GM19372 (cell line): ENCODE results near the gene ARHGAP5.
A peak's percentile ranks its signal among the peaks of the same experiment; 100 is the strongest.

Source experiments
- ATAC-seq: cut with Tn5 transposase; IDR thresholded peaks from one replicate; pipeline ENCODE4 v1.9.1; 2021; ENCODE audit warnings: mild to moderate bottlenecking, low read depth, moderate library complexity; ENCODE audit not compliant: unreplicated experiment

The ARHGAP5 gene, protein sequence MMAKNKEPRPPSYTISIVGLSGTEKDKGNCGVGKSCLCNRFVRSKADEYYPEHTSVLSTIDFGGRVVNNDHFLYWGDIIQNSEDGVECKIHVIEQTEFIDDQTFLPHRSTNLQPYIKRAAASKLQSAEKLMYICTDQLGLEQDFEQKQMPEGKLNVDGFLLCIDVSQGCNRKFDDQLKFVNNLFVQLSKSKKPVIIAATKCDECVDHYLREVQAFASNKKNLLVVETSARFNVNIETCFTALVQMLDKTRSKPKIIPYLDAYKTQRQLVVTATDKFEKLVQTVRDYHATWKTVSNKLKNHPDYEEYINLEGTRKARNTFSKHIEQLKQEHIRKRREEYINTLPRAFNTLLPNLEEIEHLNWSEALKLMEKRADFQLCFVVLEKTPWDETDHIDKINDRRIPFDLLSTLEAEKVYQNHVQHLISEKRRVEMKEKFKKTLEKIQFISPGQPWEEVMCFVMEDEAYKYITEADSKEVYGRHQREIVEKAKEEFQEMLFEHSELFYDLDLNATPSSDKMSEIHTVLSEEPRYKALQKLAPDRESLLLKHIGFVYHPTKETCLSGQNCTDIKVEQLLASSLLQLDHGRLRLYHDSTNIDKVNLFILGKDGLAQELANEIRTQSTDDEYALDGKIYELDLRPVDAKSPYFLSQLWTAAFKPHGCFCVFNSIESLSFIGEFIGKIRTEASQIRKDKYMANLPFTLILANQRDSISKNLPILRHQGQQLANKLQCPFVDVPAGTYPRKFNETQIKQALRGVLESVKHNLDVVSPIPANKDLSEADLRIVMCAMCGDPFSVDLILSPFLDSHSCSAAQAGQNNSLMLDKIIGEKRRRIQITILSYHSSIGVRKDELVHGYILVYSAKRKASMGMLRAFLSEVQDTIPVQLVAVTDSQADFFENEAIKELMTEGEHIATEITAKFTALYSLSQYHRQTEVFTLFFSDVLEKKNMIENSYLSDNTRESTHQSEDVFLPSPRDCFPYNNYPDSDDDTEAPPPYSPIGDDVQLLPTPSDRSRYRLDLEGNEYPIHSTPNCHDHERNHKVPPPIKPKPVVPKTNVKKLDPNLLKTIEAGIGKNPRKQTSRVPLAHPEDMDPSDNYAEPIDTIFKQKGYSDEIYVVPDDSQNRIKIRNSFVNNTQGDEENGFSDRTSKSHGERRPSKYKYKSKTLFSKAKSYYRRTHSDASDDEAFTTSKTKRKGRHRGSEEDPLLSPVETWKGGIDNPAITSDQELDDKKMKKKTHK (N-terminal part only)

DNA sequence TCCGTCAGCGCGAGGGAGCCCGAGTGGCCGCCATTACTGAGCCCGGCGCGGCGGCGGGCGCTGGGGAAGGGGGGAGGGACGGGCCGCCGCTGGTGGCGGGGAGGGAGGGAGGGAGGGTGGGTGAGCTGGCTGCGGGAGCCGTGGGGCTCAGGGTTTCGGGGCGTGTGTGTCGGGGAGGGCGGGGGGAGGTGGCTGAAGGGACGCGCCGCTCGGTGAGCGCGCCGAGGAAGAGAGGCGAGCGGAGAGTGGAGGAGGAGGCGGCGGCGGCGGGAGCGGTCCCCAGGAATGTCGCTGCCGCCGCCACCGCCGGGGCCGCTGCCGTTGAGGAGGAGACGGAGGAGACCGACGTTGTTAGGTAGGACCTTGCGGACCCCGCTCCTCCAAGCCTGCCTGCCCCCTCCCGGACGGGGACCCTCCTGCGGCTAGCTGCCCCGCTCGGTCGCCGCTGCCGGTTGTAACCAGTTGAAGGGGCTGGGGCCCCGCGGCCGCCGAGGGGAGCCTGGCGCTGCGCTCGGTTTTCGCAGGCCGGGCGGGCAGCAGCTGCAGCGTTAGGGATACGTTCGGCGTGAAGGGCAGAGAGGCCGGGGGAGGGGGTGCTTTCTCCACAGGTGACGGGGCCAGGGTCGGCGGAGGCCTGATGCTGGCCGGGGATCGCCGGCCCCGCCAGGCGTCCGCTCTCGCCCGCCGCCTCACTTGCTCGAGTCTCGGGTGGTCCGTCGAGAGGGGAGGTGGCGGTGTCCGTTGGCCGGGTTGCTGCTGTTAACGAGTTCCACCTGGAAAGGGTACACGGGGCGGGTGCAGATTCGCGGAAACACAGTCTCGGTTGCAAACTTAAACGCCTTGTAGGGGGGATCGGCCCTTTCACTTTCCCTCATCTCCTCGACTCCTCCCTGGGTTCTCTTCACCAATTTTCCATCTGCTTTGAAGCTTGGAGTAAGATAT is at the start of gene ARHGAP5:
Gene ARHGAP5, plus strand, starts transcription at position 224 of the 942 bp plus-strand sequence. CDS start 13,366 bp downstream, outside the sequence.
- ATAC-seq, result peak; percentile 42

DNA sequence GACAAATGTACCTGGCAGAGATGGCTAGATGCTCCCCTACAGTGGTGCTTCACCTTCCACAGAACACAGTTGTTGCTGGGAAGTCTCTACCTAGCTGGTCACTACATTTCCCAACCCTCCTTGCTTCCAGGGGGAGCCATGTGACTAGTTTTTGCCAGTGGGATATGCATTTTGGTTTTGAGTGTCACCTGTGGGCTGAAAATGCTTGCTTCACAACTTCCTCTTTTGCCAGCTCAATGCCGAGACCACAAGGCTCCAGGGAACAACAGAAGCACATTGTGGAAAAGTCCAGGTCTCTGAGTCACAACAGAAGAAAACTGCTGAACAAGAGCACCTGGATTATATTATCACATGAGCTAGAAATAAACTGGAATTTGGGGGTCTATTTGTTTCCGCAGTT is 48.5 kb upstream of the ARHGAP5 start:
- ATAC-seq, result no peak

DNA sequence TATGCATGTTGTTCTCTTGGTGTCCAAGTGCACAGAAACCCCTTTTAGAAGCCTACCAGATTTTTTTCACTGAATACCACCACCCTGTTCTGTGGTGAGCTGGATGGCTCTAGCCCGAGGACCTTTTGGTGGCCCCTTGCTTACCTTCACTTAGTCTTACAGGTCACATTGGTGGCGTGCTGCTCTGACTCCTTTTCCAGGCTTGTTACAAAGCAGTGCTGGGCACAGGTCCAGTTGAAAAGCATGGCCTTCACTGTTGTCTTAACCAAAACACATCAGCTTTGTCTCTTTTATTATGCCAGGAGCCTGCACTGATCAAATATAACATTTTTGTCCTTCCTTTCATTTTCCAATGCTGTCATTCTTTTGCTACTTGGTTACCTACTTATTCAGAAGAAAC is 43.6 kb upstream of the ARHGAP5 start:
- ATAC-seq, result no peak

DNA sequence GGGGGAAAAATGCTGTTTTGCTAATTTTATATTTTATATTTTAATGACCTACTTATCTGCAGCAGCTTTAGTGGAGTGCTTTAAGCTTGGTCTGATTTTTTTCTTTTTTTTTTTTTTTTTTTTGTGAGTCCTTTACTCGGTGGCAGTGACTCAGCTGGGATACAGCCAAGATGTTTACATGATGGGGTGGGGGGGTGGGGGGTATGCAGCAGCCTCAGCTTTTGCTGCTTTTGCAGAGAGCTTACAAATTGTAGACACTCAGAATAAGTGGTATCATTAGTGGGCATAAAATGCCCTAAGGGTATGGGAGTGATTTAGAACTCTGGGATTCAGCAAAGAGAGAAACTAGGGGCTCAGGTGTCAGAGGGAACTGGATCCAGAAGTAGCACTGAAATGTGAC is 38.2 kb upstream of the ARHGAP5 start:
- no peak for ATAC-seq

DNA sequence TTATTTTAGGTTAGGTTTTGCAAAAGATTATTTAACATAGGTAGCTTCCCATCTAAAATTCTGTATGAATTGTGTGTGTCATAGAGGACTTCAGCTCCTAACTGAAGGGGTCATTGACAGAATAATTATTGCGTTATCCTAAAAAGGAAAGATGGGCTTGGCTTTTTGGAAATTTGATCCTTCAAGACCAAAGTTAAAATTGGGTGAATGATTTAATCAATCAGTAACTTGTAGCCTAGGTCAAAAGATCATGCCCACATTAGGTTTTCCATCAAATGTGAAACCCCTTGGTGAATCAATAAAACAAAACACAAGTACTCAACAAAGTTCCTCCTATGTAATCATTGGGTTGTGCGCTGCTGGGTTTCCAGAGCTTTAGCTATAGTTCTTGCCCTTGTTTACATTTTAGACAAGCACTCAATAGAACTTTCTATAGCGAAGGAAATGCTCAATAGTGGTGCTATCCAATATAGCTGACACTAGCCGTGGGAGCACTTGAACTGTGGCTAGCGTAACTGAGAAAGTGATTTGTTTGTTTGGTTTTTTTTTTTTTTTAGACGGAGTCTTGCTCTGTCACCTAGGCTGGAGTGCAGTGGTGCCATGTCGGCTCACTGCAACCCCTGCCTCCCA is 37.6 kb upstream of the ARHGAP5 start:
- no peak for ATAC-seq

DNA sequence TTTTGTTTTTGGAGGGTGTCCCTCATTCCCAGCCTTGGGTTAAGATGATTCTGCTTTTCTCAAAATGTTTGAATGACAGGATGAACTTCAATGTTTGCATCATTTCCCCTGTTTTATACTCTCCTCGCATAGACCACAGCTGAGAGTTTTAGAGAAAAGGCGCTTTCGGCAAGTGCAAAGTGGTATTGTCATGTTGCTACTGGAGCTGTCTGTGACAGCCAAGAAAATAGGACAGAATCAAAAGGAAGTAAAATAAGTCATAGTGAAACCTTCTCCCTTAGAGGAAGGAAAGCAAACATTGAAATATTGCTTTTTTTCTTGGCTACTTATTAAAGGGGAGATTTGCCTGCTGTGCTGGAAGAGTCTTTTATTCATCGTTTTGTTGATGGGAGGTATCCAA is 33.5 kb upstream of the ARHGAP5 start:
- ATAC-seq, result no peak

DNA sequence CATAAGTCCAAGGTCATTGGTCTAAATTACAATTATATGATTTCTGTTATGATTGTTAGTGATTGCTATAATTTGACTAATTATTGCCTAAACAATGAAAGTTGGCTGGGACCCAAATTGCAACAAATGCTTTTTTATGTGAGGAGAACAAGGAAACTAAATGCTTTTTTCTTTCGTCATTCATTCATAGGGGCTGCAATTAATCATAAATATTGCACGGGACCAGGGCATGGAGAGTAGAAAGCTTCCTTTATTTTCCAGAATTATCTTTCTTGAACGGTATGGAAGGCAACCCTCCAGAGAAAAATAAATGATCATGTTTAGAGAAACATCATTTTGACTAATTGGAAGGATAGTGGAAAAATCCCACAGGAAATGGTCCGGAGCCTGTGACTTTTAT is 32.6 kb upstream of the ARHGAP5 start:
- ATAC-seq, result no peak

DNA sequence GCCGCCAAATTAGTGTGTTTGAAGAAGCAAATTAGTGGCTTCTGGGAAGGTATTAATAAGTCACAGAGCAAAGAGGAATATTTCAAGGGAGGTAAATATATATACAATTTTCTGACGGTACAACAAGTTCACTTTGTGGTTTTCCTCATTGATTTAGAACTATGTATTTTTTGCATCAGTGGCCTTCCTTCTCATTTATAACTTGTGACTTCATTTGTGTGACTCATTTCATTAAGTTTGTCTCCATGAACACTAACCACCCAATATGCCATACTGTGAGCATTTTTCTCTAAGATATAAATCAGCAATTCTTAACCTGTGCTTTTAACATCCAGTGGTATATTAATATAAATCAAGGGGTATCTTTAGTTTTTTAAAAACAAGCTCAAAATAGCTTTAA is 29.3 kb upstream of the ARHGAP5 start:
- no peak for ATAC-seq

DNA sequence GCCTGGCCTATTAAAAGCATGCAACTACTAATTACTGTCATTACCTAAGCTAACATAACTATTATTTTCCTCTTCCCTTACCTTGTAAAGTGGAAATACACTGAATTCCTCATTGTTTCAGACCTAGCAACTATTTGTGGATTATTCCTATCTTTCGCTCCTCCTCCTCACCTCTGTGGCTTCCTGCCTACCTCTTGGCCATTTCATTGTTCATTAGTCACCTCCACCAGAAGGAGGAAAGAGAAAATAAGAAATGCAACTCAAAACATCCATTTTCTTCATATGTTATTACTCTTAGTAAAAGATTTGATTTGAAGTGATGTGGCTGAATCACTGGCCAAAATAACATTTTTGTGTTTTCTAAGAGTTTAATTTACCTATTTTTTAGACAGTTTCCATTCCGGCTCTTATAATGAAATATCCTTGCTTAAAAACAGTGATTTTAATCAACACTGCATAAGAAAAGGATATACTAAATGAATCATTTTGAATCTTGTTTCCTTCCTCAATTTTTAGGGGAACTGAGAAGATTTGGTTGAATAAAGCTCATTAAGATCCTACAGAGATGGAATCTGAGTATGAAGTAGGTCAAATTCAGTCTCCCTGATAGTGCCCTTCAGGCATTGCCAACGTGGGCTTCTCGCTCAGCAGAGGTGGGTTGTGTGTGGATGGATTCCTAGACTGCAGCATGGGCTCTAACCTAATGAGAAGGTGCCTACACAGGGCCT is 27.6 kb upstream of the ARHGAP5 start:
- no peak for ATAC-seq

DNA sequence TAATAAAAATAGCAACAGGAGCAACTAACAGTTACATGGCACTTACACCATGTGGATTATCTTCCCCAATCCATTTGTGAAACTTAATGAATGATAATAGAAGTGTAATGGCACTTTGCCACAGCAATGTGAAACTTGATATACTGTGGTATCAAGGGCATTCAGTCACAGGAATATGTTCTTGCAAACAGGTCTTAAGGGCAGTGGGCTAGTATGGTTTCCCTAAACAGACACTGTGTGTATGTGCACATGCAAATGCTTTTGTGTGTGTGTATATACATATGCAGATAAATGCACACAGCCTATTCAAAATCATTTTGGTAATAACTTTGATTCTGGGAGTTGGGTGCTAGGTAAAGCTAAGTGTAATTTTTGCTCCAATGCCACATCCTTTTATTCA is 26.2 kb upstream of the ARHGAP5 start:
- ATAC-seq, result no peak

DNA sequence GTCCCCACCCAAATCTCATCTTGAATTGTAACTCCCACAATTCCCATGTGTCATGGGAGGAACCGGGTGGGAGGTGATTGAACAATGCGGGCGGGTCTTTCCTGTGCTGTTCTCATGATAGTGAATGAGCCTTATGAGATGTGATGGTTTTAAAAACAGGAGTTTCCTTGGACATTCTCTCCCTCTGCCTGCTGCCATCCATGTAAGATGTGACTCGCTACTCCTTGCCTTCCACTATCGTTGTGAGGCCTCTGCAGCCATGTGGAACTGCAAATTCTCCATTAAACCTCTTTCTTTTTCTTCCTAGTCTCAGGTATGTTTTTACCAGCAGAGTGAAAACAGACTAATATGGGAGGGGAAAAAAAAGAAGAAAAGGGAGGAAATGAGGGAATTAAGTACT is 22.6 kb upstream of the ARHGAP5 start:
- no peak for ATAC-seq

DNA sequence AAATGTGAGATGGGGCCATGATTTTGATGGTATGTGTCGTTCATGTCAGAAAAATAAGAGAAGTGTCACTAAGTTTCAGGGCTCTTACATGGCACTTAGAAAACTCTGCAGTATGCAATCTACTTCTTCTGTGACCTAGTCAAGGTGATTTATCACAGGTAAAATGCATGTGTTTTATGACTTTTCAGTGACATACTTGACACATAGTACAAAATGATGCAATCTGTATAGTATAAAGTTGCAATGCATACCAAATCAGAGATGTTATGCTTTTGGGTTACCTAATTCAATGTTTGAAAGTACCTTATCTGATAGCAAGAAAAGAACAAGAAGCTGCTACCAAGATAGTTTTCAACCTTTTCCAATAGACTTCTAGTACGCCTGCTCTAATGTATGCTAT is 21.9 kb upstream of the ARHGAP5 start:
- ATAC-seq, result no peak

DNA sequence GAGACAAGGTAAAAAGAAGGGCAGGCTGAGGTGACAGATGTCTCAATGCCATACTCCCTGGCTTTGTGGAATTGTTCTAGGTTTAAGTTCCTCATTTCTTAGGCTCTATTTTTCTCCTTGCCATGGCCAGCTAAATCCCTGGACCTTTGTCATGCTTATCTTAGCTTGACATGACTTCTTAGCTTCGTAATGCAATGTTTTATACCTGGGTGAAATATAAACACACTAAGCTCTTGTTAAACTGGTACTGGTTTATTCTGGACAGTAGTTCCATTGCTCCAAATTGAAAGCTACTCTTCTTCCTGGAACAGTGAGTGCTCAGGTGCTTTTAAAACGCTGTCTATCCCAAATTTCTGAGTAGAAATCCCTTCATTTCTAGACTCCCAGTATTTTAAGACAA is 17.4 kb upstream of the ARHGAP5 start:
- ATAC-seq, result no peak

DNA sequence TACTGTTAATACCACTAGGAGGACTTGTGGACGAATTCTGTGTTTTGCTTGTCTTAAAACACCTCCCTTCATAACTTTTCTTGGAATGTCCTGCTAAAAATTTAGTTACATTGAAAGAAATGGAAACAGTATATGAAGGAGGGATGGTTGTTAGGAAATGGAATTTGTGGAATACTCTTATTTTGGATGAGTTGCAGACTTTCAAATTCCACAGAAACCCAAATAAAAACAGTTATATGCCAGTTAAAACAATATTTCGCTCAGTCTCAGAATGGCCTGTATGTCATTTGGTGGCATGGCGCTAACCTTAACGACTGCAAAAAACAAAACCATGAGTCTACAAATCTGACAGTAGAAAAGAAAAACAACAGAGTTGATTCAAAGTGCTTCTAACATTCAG is 12.2 kb upstream of the ARHGAP5 start:
- ATAC-seq, result no peak

DNA sequence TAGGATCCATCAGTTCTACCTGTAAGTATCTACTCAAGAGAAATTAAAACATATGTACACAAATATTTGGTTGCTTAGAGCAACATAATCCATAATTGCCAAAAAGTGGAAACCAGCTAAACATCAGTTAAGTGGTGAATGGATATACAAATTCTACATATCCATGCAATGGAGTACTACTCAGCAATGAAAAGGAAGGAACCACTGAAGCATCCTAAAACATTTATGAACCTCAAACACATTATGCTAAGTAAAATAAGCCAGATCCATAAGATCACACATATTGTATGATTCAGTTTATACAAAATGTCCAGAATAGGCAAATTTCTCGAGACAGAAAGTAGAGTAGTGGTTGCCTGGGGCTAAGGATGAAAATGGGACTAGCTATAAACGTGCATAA is 8.4 kb upstream of the ARHGAP5 start:
- ATAC-seq, result no peak

DNA sequence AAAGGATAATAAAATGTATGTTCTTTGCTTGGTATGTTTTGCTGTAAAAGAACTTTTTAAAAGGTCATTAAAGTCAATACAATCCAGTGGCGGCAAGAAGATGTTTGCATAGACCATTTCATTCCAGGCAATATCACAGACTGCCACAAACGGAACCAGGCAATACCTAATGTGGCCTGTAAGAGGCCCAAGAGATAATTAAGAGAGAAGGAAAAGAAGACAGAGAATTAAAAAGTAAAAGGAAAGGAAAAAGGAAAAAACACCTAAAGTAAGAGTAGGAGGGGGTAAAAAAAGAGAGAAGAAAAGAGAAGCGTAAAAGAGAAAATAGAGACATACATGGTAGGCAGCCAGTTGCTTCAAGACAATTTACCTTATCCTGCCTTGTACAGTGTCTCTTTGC is 6.8 kb upstream of the ARHGAP5 start:
- ATAC-seq, result no peak

DNA sequence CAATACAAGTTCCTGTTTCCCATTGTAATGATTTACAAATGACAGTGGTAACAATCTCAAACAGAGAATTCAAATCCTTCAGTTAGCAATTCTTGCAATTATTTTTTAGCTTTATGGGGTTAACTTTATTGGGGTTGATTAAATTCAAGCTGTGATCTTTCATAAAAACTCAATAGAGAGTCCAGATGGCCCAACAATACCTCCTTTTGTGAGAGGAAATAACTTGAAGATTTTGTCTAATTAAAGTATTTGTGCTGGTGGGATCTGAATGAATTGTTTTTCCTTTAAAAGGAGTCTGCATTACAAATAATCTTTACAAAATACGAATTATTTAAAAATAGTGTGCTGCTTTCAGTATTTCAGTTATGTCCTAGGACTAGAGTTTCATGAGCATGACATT is 4.4 kb upstream of the ARHGAP5 start:
- ATAC-seq, result no peak

DNA sequence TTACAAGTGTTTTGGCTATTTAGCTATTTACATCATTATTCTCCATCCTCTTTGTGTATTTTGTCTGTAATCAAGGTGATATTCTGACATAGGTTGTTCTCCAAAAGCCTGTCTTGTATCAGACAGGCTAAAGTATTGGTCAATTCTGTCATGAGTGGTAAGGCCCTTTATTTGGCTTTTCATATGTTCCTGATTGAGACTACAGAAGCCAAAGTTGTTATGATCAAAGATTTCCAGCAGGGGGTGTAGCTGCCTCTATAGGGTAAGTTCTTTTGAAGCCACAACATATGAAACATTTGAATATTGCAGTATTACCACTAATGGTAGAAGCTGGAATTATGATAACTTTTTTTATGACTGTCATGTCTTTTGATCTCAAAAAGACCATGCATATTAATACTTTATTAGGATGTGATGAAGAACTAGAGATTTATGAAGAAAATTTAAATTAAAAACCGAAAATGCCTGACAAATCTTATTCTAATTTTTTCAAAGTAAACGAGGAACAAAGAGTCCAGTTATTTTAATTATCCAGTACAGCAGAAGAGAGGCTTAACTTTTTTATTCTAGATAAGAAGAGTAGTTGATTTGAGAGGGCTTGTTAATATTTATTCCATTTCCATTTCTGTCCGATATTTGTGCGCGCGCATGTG is 3.4 kb upstream of the ARHGAP5 start:
- ATAC-seq, result no peak
